NCI-H1048 (cell line): ENCODE data around the gene PIK3R5.

Experiments used
- DNase-seq: peaks from one replicate; lab custom pipeline; 2025; lab: John Stamatoyannopoulos, UW

The PIK3R5 gene

GRCh38 chr17:8924595-8924994, 40.9 kb downstream of the PIK3R5 start:
- DNase-seq = no peak

GRCh38 chr17:8923762-8924161, 41.7 kb downstream of the PIK3R5 start:
- no peak for DNase-seq

- DNase-seq = no peak
Observed at GRCh38 chr17:8922928-8923327, 42.6 kb downstream of the PIK3R5 start.

GRCh38 chr17:8922451-8922850, 43.1 kb downstream of the PIK3R5 start:
- no peak for DNase-seq

GRCh38 chr17:8921147-8921546, 44.4 kb downstream of the PIK3R5 start:
- no peak for DNase-seq

- DNase-seq = no peak
Observed at GRCh38 chr17:8918807-8919465, 46.6 kb downstream of the PIK3R5 start.

- no peak for DNase-seq
Observed at GRCh38 chr17:8916466-8916865, 49.0 kb downstream of the PIK3R5 start.

GRCh38 chr17:8914554-8914953, 51.0 kb downstream of the PIK3R5 start:
- no peak for DNase-seq

- DNase-seq = no peak
Observed at GRCh38 chr17:8913879-8914278, 51.6 kb downstream of the PIK3R5 start.

GRCh38 chr17:8913091-8913490, 52.4 kb downstream of the PIK3R5 start:
- no peak for DNase-seq

- DNase-seq = no peak
Observed at GRCh38 chr17:8912084-8912981, 53.2 kb downstream of the PIK3R5 start.

GRCh38 chr17:8910969-8911604, 54.4 kb downstream of the PIK3R5 start:
- DNase-seq = no peak

GRCh38 chr17:8909586-8910270, 55.8 kb downstream of the PIK3R5 start:
- DNase-seq = no peak

GRCh38 chr17:8905331-8905730, 60.2 kb downstream of the PIK3R5 start:
- DNase-seq = no peak

- DNase-seq = no peak
Observed at GRCh38 chr17:8904686-8905085, 60.8 kb downstream of the PIK3R5 start.

GRCh38 chr17:8904201-8904600, 61.3 kb downstream of the PIK3R5 start:
- DNase-seq = peak; percentile 84

GRCh38 chr17:8900626-8901585, 64.6 kb downstream of the PIK3R5 start:
- DNase-seq = no peak

- no peak for DNase-seq
Observed at GRCh38 chr17:8900207-8900606, 65.3 kb downstream of the PIK3R5 start.

- no peak for DNase-seq
Observed at GRCh38 chr17:8898636-8899035, 66.9 kb downstream of the PIK3R5 start.

GRCh38 chr17:8898126-8898525, 67.4 kb downstream of the PIK3R5 start:
- DNase-seq = no peak
